HL-60 (cell line): ENCODE data around the gene ANKRD11.

Experiments
- DNase-seq, 2 experiments: peaks; one replicate each; pipeline ENCODE4 v3.0.0-alpha.2; 2010 to 2020; ENCODE audit warnings: low read depth in 1 of 2, low spot score in 1 of 2
- H3K27ac ChIP-seq: fragments of 250-450 bp; sonication (Bioruptor Pico); replicated peaks from 2 replicates; pipeline ENCODE4 v1.5.1; 2020; ENCODE audit warnings: mild to moderate bottlenecking, moderate library complexity
- H3K27me3 ChIP-seq: fragments of 250-450 bp; sonication (Bioruptor Pico); 2 replicates; pipeline ENCODE4 v1.5.1; 2021; ENCODE audit warnings: mild to moderate bottlenecking, moderate library complexity; ENCODE audit not compliant: insufficient read depth, poor library complexity, severe bottlenecking
- H3K4me3 ChIP-seq: replicated peaks from 2 replicates; pipeline ENCODE4 v1.5.1; 2011; ENCODE audit warnings: mild to moderate bottlenecking, control low read depth, low read length; ENCODE audit not compliant: insufficient read depth
- CTCF ChIP-seq: IDR thresholded peaks from one replicate; pipeline ENCODE4 v1.5.1; 2011; ENCODE audit warnings: low read length, control low read depth, inconsistent platforms; ENCODE audit not compliant: insufficient read depth
- GABPA ChIP-seq: IDR thresholded peaks from 2 replicates; pipeline ENCODE4 v1.6.1; 2012; ENCODE audit warnings: low read depth
- POLR2AphosphoS5 ChIP-seq: IDR thresholded peaks from 2 replicates; pipeline ENCODE4 v1.6.1; 2012; ENCODE audit warnings: low read depth
- REST ChIP-seq: IDR thresholded peaks from 2 replicates; pipeline ENCODE4 v1.6.1; 2012; ENCODE audit warnings: low read depth; ENCODE audit not compliant: insufficient replicate concordance
- SPI1 ChIP-seq: IDR thresholded peaks from 2 replicates; pipeline ENCODE4 v1.6.1; 2012; ENCODE audit warnings: low read depth, mild to moderate bottlenecking, borderline replicate concordance

The ANKRD11 gene

GRCh38 chr16:89368604-89369249 is 121.6 kb downstream of the ANKRD11 start:
- no peak for DNase-seq
- Histone ChIP-seq H3K27me3 (no peaks in the 10 kb centered on the region), H3K4me3 (no peak overlapping the region), H3K27ac (no peak overlapping the region)
- TF ChIP-seq CTCF (no peak), GABPA (no peak), SPI1 (no peak), REST (no peak), POLR2AphosphoS5 (no peak)

DNA sequence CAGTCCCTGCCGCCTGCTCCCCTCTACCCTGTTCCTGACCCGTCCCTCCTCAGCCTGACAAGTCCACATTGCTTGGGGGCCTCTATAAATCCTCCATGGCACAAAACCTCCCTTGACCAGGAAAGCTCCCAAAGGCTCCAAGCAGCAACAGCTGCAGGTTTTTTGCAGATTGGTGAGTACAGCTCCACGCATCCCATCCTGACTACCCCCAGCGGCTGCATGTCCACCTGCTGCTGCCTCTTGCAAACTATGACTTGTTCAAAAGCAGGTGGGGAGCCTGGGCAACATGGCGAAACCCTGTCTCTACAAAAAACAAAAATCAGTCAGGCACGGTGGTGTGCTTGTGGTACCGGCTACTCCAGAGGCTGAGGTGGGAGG is 122.8 kb downstream of the ANKRD11 start:
- no peak for DNase-seq
- no peaks in the 10 kb centered on the region for H3K27me3 ChIP-seq
- no peak for TF ChIP-seq POLR2AphosphoS5
- TF ChIP-seq CTCF: no peak
- no peak for TF ChIP-seq REST
- TF ChIP-seq GABPA: no peak
- TF ChIP-seq SPI1: no peak
- no peak overlapping the region for H3K4me3 ChIP-seq
- no peak overlapping the region for H3K27ac ChIP-seq

DNA sequence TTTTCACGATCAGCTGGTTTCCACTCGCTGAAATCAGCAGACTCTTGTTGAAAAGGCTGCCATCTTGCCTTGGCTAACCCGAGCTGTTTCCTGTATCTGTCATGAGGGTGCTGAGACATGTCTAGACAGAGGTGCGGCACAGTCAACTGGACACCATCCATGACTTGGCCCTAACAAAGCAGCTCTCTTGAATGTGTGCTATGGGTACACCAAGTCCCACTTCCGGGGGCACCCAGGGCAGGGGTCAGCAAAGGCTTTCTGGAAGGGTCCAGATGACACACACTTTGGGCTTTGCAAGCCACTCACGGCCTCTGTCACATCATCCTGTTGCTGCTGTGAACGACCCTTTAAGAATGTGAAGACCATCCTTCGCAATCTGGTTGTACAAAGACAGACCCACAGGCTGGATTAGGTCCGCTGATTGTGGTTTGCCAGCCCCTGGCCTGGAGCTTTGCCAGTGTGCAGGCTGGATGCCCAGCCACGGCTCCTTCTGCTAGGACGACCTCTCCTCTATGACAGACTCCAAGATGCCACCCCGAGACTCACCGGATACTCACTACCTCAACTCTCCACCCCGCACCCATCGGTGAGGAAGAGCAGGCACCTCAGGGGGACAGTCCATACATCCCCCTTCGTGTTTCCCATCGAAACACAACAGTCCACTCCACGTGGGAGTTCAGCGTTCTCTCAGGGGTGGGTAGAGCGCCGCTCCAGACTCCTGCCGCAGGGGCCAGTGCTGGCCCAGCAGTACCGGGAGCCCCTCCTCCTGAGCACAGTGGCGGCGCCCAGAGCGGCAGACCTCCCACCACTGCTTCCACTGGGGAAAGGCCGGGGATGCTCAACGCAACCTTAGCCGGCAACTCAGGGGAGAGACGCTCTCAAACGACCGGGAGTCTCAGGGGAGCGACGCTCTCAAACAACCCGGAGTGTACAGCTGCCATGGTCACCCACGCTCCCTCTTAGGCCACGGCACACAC is 123.5 kb downstream of the ANKRD11 start:
- DNase-seq: no peak
- no peaks in the 10 kb centered on the region for H3K27me3 ChIP-seq
- no peak overlapping the region for H3K27ac ChIP-seq
- TF ChIP-seq SPI1 (no peak), CTCF (no peak), GABPA (no peak), REST (no peak), POLR2AphosphoS5 (no peak)
- no peak overlapping the region for H3K4me3 ChIP-seq
